ENCODE results near the gene GOLGA1.
"Not testable (repeated sequence)": the region's sequence is repeated elsewhere in the genome, so short reads cannot be mapped to it uniquely, and the experiment has no call there.

Gene GOLGA1

GRCh38 chr9:124954255-124954654 is 13.4 kb upstream of the GOLGA1 start:
- no peaks in the 10 kb centered on the region for H3K4me1 Mint-ChIP-seq
- no peak for DNase-seq
- no peak overlapping the region for H3K27ac Mint-ChIP-seq
- no peaks in the 10 kb centered on the region for H3K9me3 Mint-ChIP-seq
- H3K27me3 Mint-ChIP-seq: no peaks in the 10 kb centered on the region
- H3K36me3 Mint-ChIP-seq: peaks cover 3% of the 10 kb centered on the region
- CTCF ChIA-PET: no interaction called here
- no peak overlapping the region for H3K4me3 Mint-ChIP-seq

GRCh38 chr9:124950050-124950718 is 9.3 kb upstream of the GOLGA1 start:
- Mint-ChIP-seq H3K27ac (no peak overlapping the region), H3K4me1 (no peaks in the 10 kb centered on the region), H3K27me3 (no peaks in the 10 kb centered on the region), H3K9me3 (no peaks in the 10 kb centered on the region), H3K4me3 (no peak overlapping the region), H3K36me3 (peaks cover 6% of the 10 kb centered on the region)
- DNase-seq: no peak
- CTCF ChIA-PET: interaction anchor here (0.6 kb wide), 1 partner anchor 200 kb away, joined by 3 read pairs; no protein-coding TSS in a partner anchor

- no peaks in the 10 kb centered on the region for H3K4me1 Mint-ChIP-seq
- no peak overlapping the region for H3K27ac Mint-ChIP-seq
- no peak for DNase-seq
- H3K36me3 Mint-ChIP-seq: peaks cover 6% of the 10 kb centered on the region
- H3K9me3 Mint-ChIP-seq: no peaks in the 10 kb centered on the region
- H3K4me3 Mint-ChIP-seq: no peak overlapping the region
- no peaks in the 10 kb centered on the region for H3K27me3 Mint-ChIP-seq
- CTCF ChIA-PET: no interaction called here
Measured at GRCh38 chr9:124949387-124949786, 8.5 kb upstream of the GOLGA1 start.

GRCh38 chr9:124947727-124948391 is 7.0 kb upstream of the GOLGA1 start:
- peaks cover 6% of the 10 kb centered on the region for H3K36me3 Mint-ChIP-seq
- H3K27ac Mint-ChIP-seq: no peak overlapping the region
- no peaks in the 10 kb centered on the region for H3K9me3 Mint-ChIP-seq
- H3K4me1 Mint-ChIP-seq: peaks cover 2% of the 10 kb centered on the region
- H3K4me3 Mint-ChIP-seq: no peak overlapping the region
- CTCF ChIA-PET: no interaction called here
- no peak for DNase-seq
- H3K27me3 Mint-ChIP-seq: no peaks in the 10 kb centered on the region

GRCh38 chr9:124946167-124946566 is 5.3 kb upstream of the GOLGA1 start:
- peaks cover 14% of the 10 kb centered on the region for H3K36me3 Mint-ChIP-seq
- no peak for DNase-seq
- H3K4me3 Mint-ChIP-seq: no peak overlapping the region
- no peaks in the 10 kb centered on the region for H3K9me3 Mint-ChIP-seq
- H3K27me3 Mint-ChIP-seq: no peaks in the 10 kb centered on the region
- CTCF ChIA-PET: no interaction called here
- H3K27ac Mint-ChIP-seq: no peak overlapping the region
- peaks cover 14% of the 10 kb centered on the region for H3K4me1 Mint-ChIP-seq

- H3K27ac Mint-ChIP-seq: peak overlapping the region; percentile 99
- CTCF ChIA-PET: interaction anchor here (1.2 kb wide), 1 partner anchor 202 kb away, joined by 5 read pairs; no protein-coding TSS in a partner anchor
- H3K36me3 Mint-ChIP-seq: peaks cover 28% of the 10 kb centered on the region
- H3K9me3 Mint-ChIP-seq: no peaks in the 10 kb centered on the region
- H3K27me3 Mint-ChIP-seq: no peaks in the 10 kb centered on the region
- H3K4me1 Mint-ChIP-seq: peaks cover 31% of the 10 kb centered on the region
- peak overlapping the region; percentile 98 for H3K4me3 Mint-ChIP-seq
- DNase-seq: peak; percentile 84
Measured at GRCh38 chr9:124941679-124942561, 1.0 kb upstream of the GOLGA1 start.

- Mint-ChIP-seq H3K27ac (peak overlapping the region; percentile 99), H3K9me3 (no peaks in the 10 kb centered on the region)
Measured at GRCh38 chr9:124940521-124940893, 376 bp downstream of the GOLGA1 start.

GRCh38 chr9:124939944-124940343 is 939 bp downstream of the GOLGA1 start:
- peaks cover 31% of the 10 kb centered on the region for H3K4me1 Mint-ChIP-seq
- H3K4me3 Mint-ChIP-seq: peak overlapping the region; percentile 98
- no peaks in the 10 kb centered on the region for H3K27me3 Mint-ChIP-seq
- CTCF ChIA-PET: interaction anchor here (0.8 to 1.2 kb wide), 3 partner anchors 10 to 208 kb away, joined by 3 to 4 read pairs (median 4); partner anchors contain the start of gene WDR38
- no peak for DNase-seq
- H3K9me3 Mint-ChIP-seq: no peaks in the 10 kb centered on the region
- H3K36me3 Mint-ChIP-seq: peaks cover 40% of the 10 kb centered on the region
- H3K27ac Mint-ChIP-seq: peak overlapping the region; percentile 99

More at GRCh38 chr9:124940521-124940893, 376 bp downstream of the GOLGA1 start:
- DNase-seq: no peak
- peaks cover 31% of the 10 kb centered on the region for H3K4me1 Mint-ChIP-seq
- H3K27me3 Mint-ChIP-seq: no peaks in the 10 kb centered on the region
- H3K36me3 Mint-ChIP-seq: peaks cover 37% of the 10 kb centered on the region
- H3K4me3 Mint-ChIP-seq: peak overlapping the region; percentile 98
- CTCF ChIA-PET: interaction anchor here (0.8 to 1.2 kb wide), 2 partner anchors 10 to 87 kb away, joined by 3 to 4 read pairs; partner anchors contain the start of gene WDR38

GRCh38 chr9:124934290-124934689 is 6.6 kb downstream of the GOLGA1 start:
- Mint-ChIP-seq H3K4me3 (no peak overlapping the region), H3K27ac (no peak overlapping the region), H3K36me3 (peaks cover 41% of the 10 kb centered on the region), H3K27me3 (no peaks in the 10 kb centered on the region), H3K4me1 (peaks cover 15% of the 10 kb centered on the region), H3K9me3 (no peaks in the 10 kb centered on the region)
- CTCF ChIA-PET: no interaction called here
- DNase-seq: no peak

GRCh38 chr9:124932333-124932732 is 8.6 kb downstream of the GOLGA1 start:
- H3K4me1 Mint-ChIP-seq: peaks cover 6% of the 10 kb centered on the region
- CTCF ChIA-PET: interaction anchor here (1.2 kb wide), 1 partner anchor 160 kb away, joined by 3 read pairs; no protein-coding TSS in a partner anchor
- H3K9me3 Mint-ChIP-seq: no peaks in the 10 kb centered on the region
- no peak overlapping the region for H3K4me3 Mint-ChIP-seq
- no peak for DNase-seq
- peaks cover 48% of the 10 kb centered on the region for H3K36me3 Mint-ChIP-seq
- no peaks in the 10 kb centered on the region for H3K27me3 Mint-ChIP-seq
- H3K27ac Mint-ChIP-seq: no peak overlapping the region

GRCh38 chr9:124929464-124929863 is 11.4 kb downstream of the GOLGA1 start:
- Mint-ChIP-seq H3K27ac (peak overlapping the region; percentile 12), H3K4me1 (peaks cover 4% of the 10 kb centered on the region), H3K9me3 (no peaks in the 10 kb centered on the region), H3K4me3 (no peak overlapping the region), H3K27me3 (no peaks in the 10 kb centered on the region), H3K36me3 (peaks cover 44% of the 10 kb centered on the region)
- DNase-seq: no peak
- CTCF ChIA-PET: no interaction called here

GRCh38 chr9:124928116-124928515 is 12.8 kb downstream of the GOLGA1 start:
- Mint-ChIP-seq H3K4me1 (no peaks in the 10 kb centered on the region), H3K4me3 (no peak overlapping the region), H3K9me3 (no peaks in the 10 kb centered on the region), H3K36me3 (peaks cover 40% of the 10 kb centered on the region), H3K27ac (no peak overlapping the region), H3K27me3 (no peaks in the 10 kb centered on the region)
- DNase-seq: no peak
- CTCF ChIA-PET: no interaction called here

- H3K9me3 Mint-ChIP-seq, H3K4me3 Mint-ChIP-seq, CTCF ChIA-PET, H3K4me1 Mint-ChIP-seq, H3K27me3 Mint-ChIP-seq, H3K27ac Mint-ChIP-seq, DNase-seq: not testable (repeated sequence)
- peaks cover 26% of the 10 kb centered on the region for H3K36me3 Mint-ChIP-seq
Measured at GRCh38 chr9:124920394-124920793, 20.5 kb downstream of the GOLGA1 start.

- Mint-ChIP-seq H3K36me3 (peaks cover 24% of the 10 kb centered on the region), H3K27ac (no peak overlapping the region)
- CTCF ChIA-PET: interaction anchor here (0.6 kb wide), 1 partner anchor 21 kb away, joined by 4 read pairs; no protein-coding TSS in a partner anchor
Measured at GRCh38 chr9:124914753-124915405, 26.0 kb downstream of the GOLGA1 start.

More at GRCh38 chr9:124914753-124915405, 26.0 kb downstream of the GOLGA1 start:
- Mint-ChIP-seq H3K9me3 (no peaks in the 10 kb centered on the region), H3K4me1 (no peaks in the 10 kb centered on the region), H3K4me3 (no peak overlapping the region), H3K27me3 (no peaks in the 10 kb centered on the region)
- no peak for DNase-seq
